ENCODE data around the gene PUDP. TPM values are rescaled to one million over a fixed set of nuclear protein-coding genes. Genes with fewer than 3 reads are reported as not detected.

PUDP gene
- total RNA-seq, 4 donors from 2014 or later: 11.9 to 29.2 (median 14.1) TPM

DNA sequence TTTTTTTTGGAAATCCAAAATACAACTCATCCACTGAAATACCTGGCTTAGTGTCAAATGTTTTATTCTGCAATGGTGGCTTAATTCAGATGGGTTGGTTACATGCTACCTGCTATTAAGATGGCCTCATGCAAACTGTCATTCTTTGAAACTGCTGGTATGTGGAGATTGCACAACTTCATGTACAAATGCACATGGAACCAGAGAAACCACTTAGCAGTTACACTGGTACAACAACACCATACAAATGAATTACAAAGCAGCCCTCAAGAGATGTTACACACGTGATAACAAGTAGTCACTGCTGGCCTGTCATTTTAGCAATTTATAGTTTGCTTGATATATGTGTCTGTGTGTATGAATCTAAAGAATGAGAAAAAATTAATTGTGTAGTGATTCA, 85.0 kb downstream of the PUDP start:
- WGBS, 2 donors: 89 to 100% methylated on average over 1 of the region's 1 CpG
- Histone ChIP-seq H3K4me1 (no peaks in the 10 kb centered on the region), H3K27me3 (no peaks in the 10 kb centered on the region), H3K4me3 (no peak overlapping the region), H3K9me3 (no peaks in the 10 kb centered on the region), H3K36me3 (peaks cover 0 to 8% (median 0%) of the 10 kb centered on the region in 3 donors), H3K27ac (no peak overlapping the region)
- TF ChIP-seq, protein P1, sequence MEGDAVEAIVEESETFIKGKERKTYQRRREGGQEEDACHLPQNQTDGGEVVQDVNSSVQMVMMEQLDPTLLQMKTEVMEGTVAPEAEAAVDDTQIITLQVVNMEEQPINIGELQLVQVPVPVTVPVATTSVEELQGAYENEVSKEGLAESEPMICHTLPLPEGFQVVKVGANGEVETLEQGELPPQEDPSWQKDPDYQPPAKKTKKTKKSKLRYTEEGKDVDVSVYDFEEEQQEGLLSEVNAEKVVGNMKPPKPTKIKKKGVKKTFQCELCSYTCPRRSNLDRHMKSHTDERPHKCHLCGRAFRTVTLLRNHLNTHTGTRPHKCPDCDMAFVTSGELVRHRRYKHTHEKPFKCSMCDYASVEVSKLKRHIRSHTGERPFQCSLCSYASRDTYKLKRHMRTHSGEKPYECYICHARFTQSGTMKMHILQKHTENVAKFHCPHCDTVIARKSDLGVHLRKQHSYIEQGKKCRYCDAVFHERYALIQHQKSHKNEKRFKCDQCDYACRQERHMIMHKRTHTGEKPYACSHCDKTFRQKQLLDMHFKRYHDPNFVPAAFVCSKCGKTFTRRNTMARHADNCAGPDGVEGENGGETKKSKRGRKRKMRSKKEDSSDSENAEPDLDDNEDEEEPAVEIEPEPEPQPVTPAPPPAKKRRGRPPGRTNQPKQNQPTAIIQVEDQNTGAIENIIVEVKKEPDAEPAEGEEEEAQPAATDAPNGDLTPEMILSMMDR (IDR thresholded peaks at IDR 0.05): no peak
- no peak for TF ChIP-seq EP300 (IDR thresholded peaks at IDR 0.05)
- TF ChIP-seq POLR2A (IDR thresholded peaks at IDR 0.05): no peak
- DNase-seq (ENCODE audit: low spot score in 2 of 2): no peak

GRCh38 chrX:7062276-7062675, 85.7 kb downstream of the PUDP start:
- Histone ChIP-seq H3K27ac (no peak overlapping the region), H3K27me3 (no peaks in the 10 kb centered on the region), H3K9me3 (no peaks in the 10 kb centered on the region), H3K4me1 (no peaks in the 10 kb centered on the region), H3K36me3 (peaks cover 0 to 14% (median 0%) of the 10 kb centered on the region in 3 donors), H3K4me3 (no peak overlapping the region)
- 50 to 84% methylated on average over 1 of the region's 1 CpG for WGBS, 2 donors
- no peak for DNase-seq (ENCODE audit: low spot score in 2 of 2)
- no peak for TF ChIP-seq POLR2A (IDR thresholded peaks at IDR 0.05)
- TF ChIP-seq, protein P1 (IDR thresholded peaks at IDR 0.05): no peak
- no peak for TF ChIP-seq EP300 (IDR thresholded peaks at IDR 0.05)

GRCh38 chrX:7061429-7061828, 86.5 kb downstream of the PUDP start:
- WGBS, 2 donors: 68% methylated on average over 2 of the region's 2 CpGs
- Histone ChIP-seq H3K27ac (no peak overlapping the region), H3K9me3 (no peaks in the 10 kb centered on the region), H3K4me1 (no peaks in the 10 kb centered on the region), H3K4me3 (no peak overlapping the region), H3K36me3 (peaks cover 0 to 18% (median 0%) of the 10 kb centered on the region in 3 donors), H3K27me3 (no peaks in the 10 kb centered on the region)
- DNase-seq (ENCODE audit: low spot score in 2 of 2): no peak
- no peak for TF ChIP-seq EP300 (IDR thresholded peaks at IDR 0.05)
- TF ChIP-seq POLR2A (IDR thresholded peaks at IDR 0.05): no peak
- TF ChIP-seq, protein P1 (IDR thresholded peaks at IDR 0.05): no peak

DNA sequence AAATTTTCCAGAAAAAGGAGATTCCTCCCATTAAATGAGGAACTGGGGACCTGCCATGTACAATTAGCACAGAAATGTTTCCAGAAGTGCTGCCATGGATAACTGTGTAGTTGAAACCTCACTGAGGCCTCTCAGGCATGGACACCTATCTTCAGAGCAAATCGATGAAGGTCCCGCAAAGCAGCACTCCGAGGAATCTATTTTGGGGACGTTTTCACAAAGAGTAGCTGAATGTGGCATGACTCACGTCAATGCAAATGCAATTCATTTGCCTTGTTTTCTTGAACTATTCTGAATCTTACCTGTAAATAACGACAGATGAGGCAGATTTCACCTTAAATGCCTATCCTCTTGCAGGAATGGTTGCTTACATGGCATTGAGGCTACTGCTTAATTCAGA, 87.5 kb downstream of the PUDP start:
- H3K4me1 ChIP-seq: no peaks in the 10 kb centered on the region
- H3K36me3 ChIP-seq: peaks cover 0 to 18% (median 0%) of the 10 kb centered on the region in 3 donors
- DNase-seq (ENCODE audit: low spot score in 2 of 2): no peak
- H3K4me3 ChIP-seq: no peak overlapping the region
- no peaks in the 10 kb centered on the region for H3K27me3 ChIP-seq
- WGBS, 2 donors: 89 to 96% methylated on average over 6 of the region's 6 CpGs
- TF ChIP-seq EP300 (IDR thresholded peaks at IDR 0.05) (no peak), POLR2A (IDR thresholded peaks at IDR 0.05) (no peak)
- TF ChIP-seq, protein P1 (IDR thresholded peaks at IDR 0.05): no peak
- H3K9me3 ChIP-seq: no peaks in the 10 kb centered on the region
- H3K27ac ChIP-seq: no peak overlapping the region

DNA sequence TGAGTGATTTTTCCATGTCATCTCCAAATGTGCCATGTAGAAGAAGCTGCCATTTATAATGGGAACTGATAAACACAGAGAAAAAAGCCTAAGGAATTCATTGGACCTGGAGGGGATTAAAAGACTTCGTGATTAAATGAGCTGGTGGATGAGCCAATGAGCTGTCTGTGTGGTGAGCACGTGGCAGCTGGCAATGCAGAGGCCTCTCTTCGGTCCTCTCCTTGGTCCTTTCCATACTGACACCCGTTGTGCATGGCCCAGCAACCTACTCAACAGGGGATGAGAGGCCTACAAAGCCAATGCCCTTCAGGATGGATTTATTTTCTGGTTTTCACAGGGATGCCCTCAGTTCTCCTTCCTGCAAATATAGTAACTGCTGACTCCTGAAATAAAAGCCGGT, 88.1 kb downstream of the PUDP start:
- DNase-seq (ENCODE audit: low spot score in 2 of 2): no peak
- Histone ChIP-seq H3K36me3 (peaks cover 0 to 18% (median 0%) of the 10 kb centered on the region in 3 donors), H3K9me3 (no peaks in the 10 kb centered on the region), H3K27ac (no peak overlapping the region), H3K4me3 (no peak overlapping the region), H3K27me3 (no peaks in the 10 kb centered on the region), H3K4me1 (no peaks in the 10 kb centered on the region)
- TF ChIP-seq POLR2A (IDR thresholded peaks at IDR 0.05) (no peak), EP300 (IDR thresholded peaks at IDR 0.05) (no peak)
- TF ChIP-seq, protein P1 (IDR thresholded peaks at IDR 0.05): no peak
- WGBS, 2 donors: 90 to 95% methylated on average over 5 of the region's 5 CpGs
